ENCODE measurements around the gene CD96. TPM values are rescaled to one million over a fixed set of nuclear protein-coding genes. Genes with fewer than 3 reads are reported as not detected.

CD96 gene
- total RNA-seq, 4 donors from 2014 or later, result under 0.01 to 3.3 (median 0.64) TPM

GRCh38 chr3:111571907-111572460 is 30.0 kb downstream of the CD96 start:
- H3K36me3 ChIP-seq, result no peaks in the 10 kb centered on the region
- no peaks in the 10 kb centered on the region for H3K27me3 ChIP-seq
- no peak for DNase-seq (ENCODE audit: low spot score in 2 of 2)
- no peaks in the 10 kb centered on the region for H3K9me3 ChIP-seq
- TF ChIP-seq CTCF (IDR thresholded peaks at IDR 0.05) (no peak), EP300 (IDR thresholded peaks at IDR 0.05) (no peak), POLR2A (IDR thresholded peaks at IDR 0.05) (no peak)
- no peaks in the 10 kb centered on the region for H3K4me1 ChIP-seq
- no peak overlapping the region for H3K27ac ChIP-seq
- H3K4me3 ChIP-seq, result no peak overlapping the region
- WGBS, 2 donors, result 92 to 98% methylated on average over 6 of the region's 6 CpGs

DNA sequence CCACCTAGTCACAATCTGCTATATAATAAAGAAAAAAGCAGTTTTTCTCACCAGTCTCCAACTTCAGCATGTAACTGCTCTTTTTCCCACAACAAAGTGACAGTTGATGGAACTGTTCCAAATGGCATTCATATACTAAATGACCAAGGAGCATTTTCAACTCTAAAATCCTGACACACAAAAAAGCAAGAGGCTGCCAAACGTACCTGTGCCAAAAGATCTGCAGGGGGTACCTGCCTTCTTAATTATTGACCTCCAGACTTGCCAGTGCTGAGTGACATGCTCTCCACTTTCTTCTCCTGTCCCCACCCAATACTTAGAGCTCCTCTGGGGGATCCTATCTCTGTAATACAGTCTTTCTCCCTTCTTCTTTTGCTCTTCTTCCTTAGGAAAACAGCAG is 35.1 kb downstream of the CD96 start:
- H3K36me3 ChIP-seq, result no peaks in the 10 kb centered on the region
- H3K27me3 ChIP-seq, result no peaks in the 10 kb centered on the region
- no peaks in the 10 kb centered on the region for H3K4me1 ChIP-seq
- 48 to 64% methylated on average over 1 of the region's 1 CpG for WGBS, 2 donors
- H3K9me3 ChIP-seq, result no peaks in the 10 kb centered on the region
- H3K4me3 ChIP-seq, result no peak overlapping the region
- TF ChIP-seq CTCF (IDR thresholded peaks at IDR 0.05) (no peak), EP300 (IDR thresholded peaks at IDR 0.05) (no peak), POLR2A (IDR thresholded peaks at IDR 0.05) (no peak)
- DNase-seq (ENCODE audit: low spot score in 2 of 2), result no peak
- no peak overlapping the region for H3K27ac ChIP-seq

GRCh38 chr3:111577798-111578685 is 36.0 kb downstream of the CD96 start:
- DNase-seq (ENCODE audit: low spot score in 2 of 2), result no peak
- no peak overlapping the region for H3K27ac ChIP-seq
- H3K27me3 ChIP-seq, result no peaks in the 10 kb centered on the region
- WGBS, 2 donors, result 57 to 70% methylated on average over 4 of the region's 4 CpGs
- TF ChIP-seq POLR2A (IDR thresholded peaks at IDR 0.05), result no peak
- TF ChIP-seq CTCF (IDR thresholded peaks at IDR 0.05), result peak in 1 of 5 experiments; percentile 17
- H3K9me3 ChIP-seq, result no peaks in the 10 kb centered on the region
- no peaks in the 10 kb centered on the region for H3K36me3 ChIP-seq
- H3K4me1 ChIP-seq, result no peaks in the 10 kb centered on the region
- no peak overlapping the region for H3K4me3 ChIP-seq

DNA sequence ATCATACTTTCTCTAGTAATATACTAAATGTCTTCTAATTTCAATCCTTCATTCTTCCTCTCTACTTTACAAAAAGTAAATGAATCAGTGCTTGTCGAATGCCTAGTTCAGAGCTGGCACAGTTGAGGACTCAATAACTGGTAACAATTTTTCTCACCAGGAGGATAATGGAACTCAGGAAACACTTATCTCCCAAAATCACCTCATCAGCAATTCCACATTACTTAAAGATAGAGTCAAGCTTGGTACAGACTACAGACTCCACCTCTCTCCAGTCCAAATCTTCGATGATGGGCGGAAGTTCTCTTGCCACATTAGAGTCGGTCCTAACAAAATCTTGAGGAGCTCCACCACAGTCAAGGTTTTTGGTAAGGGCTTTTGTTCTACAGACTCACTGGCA is 36.9 kb downstream of the CD96 start:
- no peak overlapping the region for H3K4me3 ChIP-seq
- H3K4me1 ChIP-seq, result no peaks in the 10 kb centered on the region
- no peak for DNase-seq (ENCODE audit: low spot score in 2 of 2)
- H3K27me3 ChIP-seq, result no peaks in the 10 kb centered on the region
- 96% methylated on average over 4 of the region's 4 CpGs for WGBS, 2 donors
- TF ChIP-seq POLR2A (IDR thresholded peaks at IDR 0.05) (no peak), EP300 (IDR thresholded peaks at IDR 0.05) (no peak), CTCF (IDR thresholded peaks at IDR 0.05) (no peak)
- H3K27ac ChIP-seq, result no peak overlapping the region
- H3K9me3 ChIP-seq, result no peaks in the 10 kb centered on the region
- no peaks in the 10 kb centered on the region for H3K36me3 ChIP-seq

GRCh38 chr3:111579495-111579894 is 37.5 kb downstream of the CD96 start:
- 94% methylated on average over 5 of the region's 5 CpGs for WGBS, 2 donors
- TF ChIP-seq POLR2A (IDR thresholded peaks at IDR 0.05), result no peak
- TF ChIP-seq CTCF (IDR thresholded peaks at IDR 0.05), result no peak
- TF ChIP-seq EP300 (IDR thresholded peaks at IDR 0.05), result no peak
- Histone ChIP-seq H3K4me3 (no peak overlapping the region), H3K27me3 (no peaks in the 10 kb centered on the region), H3K27ac (no peak overlapping the region), H3K4me1 (no peaks in the 10 kb centered on the region), H3K9me3 (no peaks in the 10 kb centered on the region), H3K36me3 (no peaks in the 10 kb centered on the region)
- no peak for DNase-seq (ENCODE audit: low spot score in 2 of 2)

Measured in tibial nerve (tissue), 4 donors.